Colonic mucosa (tissue), 4 donors: ENCODE data around the gene ACVR1B. TPM values are rescaled to one million over a fixed set of nuclear protein-coding genes. Genes with fewer than 3 reads are reported as not detected.
"Not testable (repeated sequence)": the region's sequence is repeated elsewhere in the genome, so short reads cannot be mapped to it uniquely, and the experiment has no call there.

Source experiments
- DNase-seq: peaks from one replicate; pipeline ENCODE4 v3.0.0-alpha.2; 2020
- H3K27ac ChIP-seq: fragments of 200-600 bp; one replicate; pipeline ENCODE4 v1.8.0; 2021
- H3K27me3 ChIP-seq: fragments of 200-600 bp; one replicate; pipeline ENCODE4 v1.8.0; 2021
- H3K36me3 ChIP-seq: fragments of 200-600 bp; one replicate; pipeline ENCODE4 v1.8.0; 2021
- H3K4me1 ChIP-seq: fragments of 200-600 bp; one replicate; pipeline ENCODE4 v1.8.0; 2021; ENCODE audit warnings: mild to moderate bottlenecking
- H3K4me3 ChIP-seq: fragments of 200-600 bp; one replicate; pipeline ENCODE4 v1.8.0; 2021
- H3K9ac ChIP-seq, 2 donors: one replicate each; pipeline ENCODE4 v1.7.0; 2013; ENCODE audit warnings: control low read depth in 2 of 2, low read depth in 2 of 2, low read length in 2 of 2
- H3K9me3 ChIP-seq: fragments of 200-600 bp; one replicate; pipeline ENCODE4 v1.8.0; 2021
- intact Hi-C: fragments of 100-400 bp; cut with DNase I; formaldehyde crosslinking; loops from one replicate; pipeline ENCODE4 v1.14.1; 2022
- total RNA-seq, 2 donors: library from RNA; stranded (reverse); fragmentation: NEBNext Ultra II Directional in 1 of 2; extraction: Animal tissue kit (Norgen Biotek cat#: 25700) in 1 of 2; gene quantifications; one replicate each; pipeline ENCODE4 v1.2.1, GENCODE V29; 2021
- TF ChIP-seq, protein P1 (sequence below): fragments of 200-600 bp; IDR thresholded peaks from one replicate; pipeline ENCODE4 v1.8.0; 2022; ENCODE audit warnings: antibody characterized with exemption, mild to moderate bottlenecking
- donor health status: healthy.
- donor health status: DM: no; HTN: no; CAD: no.
- donor health status: DM: no; HTN: no; CAD: no.

Gene ACVR1B
- total RNA-seq, 2 donors from 2014 or later: 56.0 to 63.0 TPM

DNA sequence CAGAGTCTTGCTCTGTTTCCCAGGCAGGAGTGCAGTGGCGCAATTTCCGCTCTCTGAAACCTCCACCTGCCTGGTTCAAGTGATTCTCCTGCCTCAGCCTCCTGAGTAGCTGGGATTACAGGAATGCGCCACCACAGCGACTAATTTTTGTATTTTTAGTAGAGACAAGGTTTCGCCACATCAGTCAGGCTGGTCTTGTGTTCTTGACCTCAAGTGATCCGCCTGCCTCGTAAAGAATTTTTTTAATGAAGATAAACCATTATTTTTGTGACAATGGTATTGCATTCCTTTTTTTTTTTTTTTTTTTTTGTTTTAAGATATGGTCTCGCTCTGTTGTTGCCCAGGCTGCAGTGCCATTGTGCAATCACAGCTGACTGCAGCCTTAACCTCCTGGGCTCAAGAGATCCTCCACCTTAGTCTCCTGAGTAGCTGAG is 25.8 kb downstream of the ACVR1B start:
- H3K9me3 ChIP-seq: no peaks in the 10 kb centered on the region
- TF ChIP-seq, protein P1, sequence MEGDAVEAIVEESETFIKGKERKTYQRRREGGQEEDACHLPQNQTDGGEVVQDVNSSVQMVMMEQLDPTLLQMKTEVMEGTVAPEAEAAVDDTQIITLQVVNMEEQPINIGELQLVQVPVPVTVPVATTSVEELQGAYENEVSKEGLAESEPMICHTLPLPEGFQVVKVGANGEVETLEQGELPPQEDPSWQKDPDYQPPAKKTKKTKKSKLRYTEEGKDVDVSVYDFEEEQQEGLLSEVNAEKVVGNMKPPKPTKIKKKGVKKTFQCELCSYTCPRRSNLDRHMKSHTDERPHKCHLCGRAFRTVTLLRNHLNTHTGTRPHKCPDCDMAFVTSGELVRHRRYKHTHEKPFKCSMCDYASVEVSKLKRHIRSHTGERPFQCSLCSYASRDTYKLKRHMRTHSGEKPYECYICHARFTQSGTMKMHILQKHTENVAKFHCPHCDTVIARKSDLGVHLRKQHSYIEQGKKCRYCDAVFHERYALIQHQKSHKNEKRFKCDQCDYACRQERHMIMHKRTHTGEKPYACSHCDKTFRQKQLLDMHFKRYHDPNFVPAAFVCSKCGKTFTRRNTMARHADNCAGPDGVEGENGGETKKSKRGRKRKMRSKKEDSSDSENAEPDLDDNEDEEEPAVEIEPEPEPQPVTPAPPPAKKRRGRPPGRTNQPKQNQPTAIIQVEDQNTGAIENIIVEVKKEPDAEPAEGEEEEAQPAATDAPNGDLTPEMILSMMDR: no peak
- no peaks in the 10 kb centered on the region for H3K4me1 ChIP-seq
- DNase-seq: no peak
- intact Hi-C loops: no loop called here
- H3K27ac ChIP-seq: no peak overlapping the region
- no peaks in the 10 kb centered on the region for H3K27me3 ChIP-seq
- H3K9ac ChIP-seq: no peak overlapping the region
- peaks cover 19% of the 10 kb centered on the region for H3K36me3 ChIP-seq
- H3K4me3 ChIP-seq: no peak overlapping the region

DNA sequence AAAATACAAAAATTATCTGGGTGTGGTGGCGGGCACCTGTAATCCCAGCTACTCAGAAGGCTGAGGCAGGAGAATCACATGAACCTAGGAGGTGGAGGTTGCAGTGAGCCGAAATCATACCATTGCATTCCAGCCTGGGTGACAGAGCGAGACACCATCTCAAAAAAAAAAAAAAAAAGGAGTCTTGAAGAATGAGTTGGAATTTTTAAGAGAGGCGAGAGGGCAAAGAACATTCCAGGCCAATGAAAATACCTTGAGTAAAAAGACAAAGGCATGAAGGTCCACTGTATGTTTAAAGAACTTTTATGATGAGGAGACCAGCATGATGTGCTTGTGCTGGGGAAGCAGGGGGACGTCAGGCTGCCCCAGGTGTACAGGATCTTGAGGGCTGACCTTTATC is 27.8 kb downstream of the ACVR1B start:
- H3K27me3 ChIP-seq, H3K4me1 ChIP-seq, H3K27ac ChIP-seq, intact Hi-C loops, H3K4me3 ChIP-seq, H3K9me3 ChIP-seq, DNase-seq, H3K9ac ChIP-seq: not testable (repeated sequence)
- H3K36me3 ChIP-seq: peaks cover 24% of the 10 kb centered on the region

DNA sequence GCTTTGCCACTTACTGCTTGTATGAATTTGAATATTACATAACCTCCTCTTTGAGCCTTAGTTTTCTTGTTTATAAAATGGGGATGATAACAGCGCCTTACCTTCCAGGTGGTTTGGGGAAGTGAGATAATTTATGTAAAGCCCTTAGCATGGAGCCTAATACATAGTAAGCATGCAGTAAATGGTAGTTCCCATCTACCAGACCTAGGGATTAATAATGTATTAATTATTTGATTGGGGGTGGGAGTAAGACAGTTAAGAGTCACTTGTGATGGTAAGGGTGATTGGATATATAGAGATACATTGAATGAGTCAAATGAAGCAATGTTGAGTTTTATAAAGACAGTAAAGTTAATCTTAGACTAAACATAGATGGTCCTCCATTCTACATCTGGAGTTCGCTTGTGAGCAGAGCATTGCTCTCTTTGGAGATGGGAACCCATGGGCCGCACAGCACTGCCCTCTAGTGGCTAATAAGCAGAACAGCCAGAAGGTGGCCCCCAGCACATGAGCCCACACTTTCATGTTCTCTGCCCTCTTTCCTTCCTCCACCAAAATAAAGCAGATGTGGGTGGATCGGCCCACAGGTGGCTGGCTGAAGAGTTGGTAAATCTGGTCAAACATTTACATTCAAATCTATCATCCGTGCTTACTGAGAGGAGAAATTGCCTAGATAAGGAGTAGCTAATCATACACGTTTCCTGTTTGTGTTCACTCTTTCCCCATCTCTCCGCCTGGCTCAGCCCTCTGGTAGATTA is 28.7 kb downstream of the ACVR1B start:
- TF ChIP-seq, protein P1: peak; percentile 95
- Histone ChIP-seq H3K9me3 (no peaks in the 10 kb centered on the region), H3K9ac (no peak overlapping the region), H3K27ac (no peak overlapping the region), H3K36me3 (peaks cover 27% of the 10 kb centered on the region), H3K27me3 (no peaks in the 10 kb centered on the region), H3K4me3 (no peak overlapping the region), H3K4me1 (no peaks in the 10 kb centered on the region)
- intact Hi-C loops: loop anchor here (2.0 kb wide), 1 partner anchor 53 kb away; no protein-coding TSS in a partner anchor
- peak; percentile 70 for DNase-seq

DNA sequence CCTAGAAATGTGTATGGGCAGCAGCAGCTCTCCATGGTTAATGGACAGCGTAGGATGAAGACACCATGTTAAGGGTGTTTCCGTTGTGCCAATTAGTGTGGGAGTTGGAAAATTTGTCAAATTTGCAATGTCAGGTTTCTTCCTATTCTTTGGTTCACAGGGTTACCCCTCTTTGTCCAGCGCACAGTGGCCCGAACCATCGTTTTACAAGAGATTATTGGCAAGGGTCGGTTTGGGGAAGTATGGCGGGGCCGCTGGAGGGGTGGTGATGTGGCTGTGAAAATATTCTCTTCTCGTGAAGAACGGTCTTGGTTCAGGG is 29.3 kb downstream of the ACVR1B start:
- H3K36me3 ChIP-seq: peaks cover 31% of the 10 kb centered on the region
- no peaks in the 10 kb centered on the region for H3K4me1 ChIP-seq
- DNase-seq: no peak
- intact Hi-C loops: loop anchor here (2.0 kb wide), 1 partner anchor 54 kb away; no protein-coding TSS in a partner anchor
- no peak overlapping the region for H3K4me3 ChIP-seq
- H3K9me3 ChIP-seq: no peaks in the 10 kb centered on the region
- H3K27me3 ChIP-seq: no peaks in the 10 kb centered on the region
- no peak overlapping the region for H3K9ac ChIP-seq
- H3K27ac ChIP-seq: no peak overlapping the region
- TF ChIP-seq, protein P1: no peak

DNA sequence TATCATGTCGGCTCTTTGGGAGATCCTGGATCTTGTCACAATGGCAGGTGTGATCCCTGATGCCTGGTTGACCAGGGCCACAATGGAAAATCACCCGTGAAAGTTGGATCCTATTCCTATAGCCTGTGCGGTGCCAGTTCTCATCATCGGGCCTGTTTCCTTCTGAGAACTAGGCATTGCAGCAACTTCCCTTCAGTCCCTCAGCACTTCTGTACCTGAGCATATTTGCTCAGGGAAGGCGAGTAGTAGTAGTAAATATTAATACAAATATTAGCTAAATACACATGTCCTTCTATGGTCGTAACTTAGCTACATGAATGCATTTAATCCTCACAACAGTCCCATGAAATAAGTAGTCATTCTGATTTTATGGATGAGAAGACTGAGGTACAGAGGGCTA is 33.2 kb downstream of the ACVR1B start:
- DNase-seq: no peak
- Histone ChIP-seq H3K36me3 (peaks cover 20% of the 10 kb centered on the region), H3K27me3 (no peaks in the 10 kb centered on the region), H3K27ac (no peak overlapping the region), H3K9ac (no peak overlapping the region), H3K4me3 (no peak overlapping the region), H3K9me3 (no peaks in the 10 kb centered on the region), H3K4me1 (no peaks in the 10 kb centered on the region)
- intact Hi-C loops: no loop called here
- TF ChIP-seq, protein P1: no peak

DNA sequence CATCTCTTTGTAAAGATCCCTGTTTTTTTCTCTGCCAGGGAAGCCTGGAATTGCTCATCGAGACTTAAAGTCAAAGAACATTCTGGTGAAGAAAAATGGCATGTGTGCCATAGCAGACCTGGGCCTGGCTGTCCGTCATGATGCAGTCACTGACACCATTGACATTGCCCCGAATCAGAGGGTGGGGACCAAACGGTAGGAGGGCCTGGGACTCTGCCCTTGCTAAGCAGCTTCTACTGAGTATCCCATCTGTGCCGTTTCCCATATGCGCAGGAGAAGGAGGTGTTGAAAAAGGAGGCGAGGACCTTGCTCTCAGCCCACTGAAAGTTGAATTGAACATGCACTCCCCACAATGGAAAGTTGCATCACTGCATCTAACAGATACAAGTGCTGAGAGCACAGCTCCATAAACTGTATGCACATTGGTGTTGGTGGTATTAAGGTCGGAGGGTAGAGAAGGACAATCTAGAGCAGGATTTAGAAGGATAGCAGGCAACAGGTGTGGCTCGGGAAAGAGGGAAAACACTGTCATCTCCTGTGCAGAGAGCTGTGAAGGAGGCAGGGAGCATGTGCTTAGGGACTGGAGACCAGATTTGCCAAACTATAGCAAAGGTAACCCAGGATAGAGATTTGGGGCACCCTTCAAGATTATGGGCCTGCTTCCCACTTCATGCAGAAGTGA is 33.8 kb downstream of the ACVR1B start:
- Histone ChIP-seq H3K27ac (no peak overlapping the region), H3K4me1 (no peaks in the 10 kb centered on the region), H3K36me3 (peaks cover 20% of the 10 kb centered on the region), H3K4me3 (no peak overlapping the region), H3K9me3 (no peaks in the 10 kb centered on the region), H3K9ac (no peak overlapping the region), H3K27me3 (no peaks in the 10 kb centered on the region)
- intact Hi-C loops: no loop called here
- TF ChIP-seq, protein P1: no peak
- no peak for DNase-seq
